ENCODE results near the gene PLEKHA4. TPM values are rescaled to one million over a fixed set of nuclear protein-coding genes. Genes with fewer than 3 reads are reported as not detected.

The PLEKHA4 gene
- total and polyA plus RNA-seq, 9 of the 15 experiments (the other 6 are each of a cell fraction or from before 2014, with no cell fraction given), result 0.07 to 30.8 (median 11.4) TPM

- TF ChIP-seq NFE2 (IDR thresholded peaks at IDR 0.05; ENCODE audit: low read depth) (no peak), HMBOX1 (IDR thresholded peaks at IDR 0.05) (no peak), ATF4 (CRISPR knock-in tag; IDR thresholded peaks at IDR 0.05) (no peak), RBFOX2 (IDR thresholded peaks at IDR 0.05; ENCODE audit: low read depth, low read length) (no peak), THRA (IDR thresholded peaks at IDR 0.05) (no peak), SNRNP70 (optimal IDR thresholded peaks at IDR 0.05; ENCODE audit: low read depth, low read length) (no peak), LARP7 (IDR thresholded peaks at IDR 0.05) (no peak), ZNF75A (CRISPR knock-in tag; IDR thresholded peaks at IDR 0.05) (no peak), BRD4 (IDR thresholded peaks at IDR 0.05) (no peak), ZNF384 (IDR thresholded peaks at IDR 0.05; ENCODE audit: low read depth, low read length) (no peak), ZNF224 (CRISPR knock-in tag; IDR thresholded peaks at IDR 0.05) (no peak), CREB1 (IDR thresholded peaks at IDR 0.05) (no peak), CREB1 (CRISPR knock-in tag; IDR thresholded peaks at IDR 0.05) (no peak), ZNF280B (CRISPR knock-in tag; IDR thresholded peaks at IDR 0.05) (no peak), PKNOX1 (IDR thresholded peaks at IDR 0.05) (peak; percentile 36; the same call in 1 of the 2 replicates), ZNF57 (CRISPR knock-in tag; IDR thresholded peaks at IDR 0.05) (no peak), RBM22 (IDR thresholded peaks at IDR 0.05; ENCODE audit: low read depth, low read length, poor library complexity, severe bottlenecking) (no peak), RAD21 (CRISPR knock-in tag; conservative IDR thresholded peaks at IDR 0.05 in 1 of 2, IDR thresholded peaks at IDR 0.05 in 1 of 2) (peak; percentile 64 to 78), RBM34 (IDR thresholded peaks at IDR 0.05; ENCODE audit: borderline replicate concordance, insufficient read depth, low read length) (no peak)
Observed at GRCh38 chr19:48842789-48843162, 25.6 kb downstream of the PLEKHA4 start (continued).
